ENCODE data around the gene MYH7.
"Not testable (repeated sequence)": the region's sequence is repeated elsewhere in the genome, so short reads cannot be mapped to it uniquely, and the experiment has no call there.

The MYH7 gene

DNA sequence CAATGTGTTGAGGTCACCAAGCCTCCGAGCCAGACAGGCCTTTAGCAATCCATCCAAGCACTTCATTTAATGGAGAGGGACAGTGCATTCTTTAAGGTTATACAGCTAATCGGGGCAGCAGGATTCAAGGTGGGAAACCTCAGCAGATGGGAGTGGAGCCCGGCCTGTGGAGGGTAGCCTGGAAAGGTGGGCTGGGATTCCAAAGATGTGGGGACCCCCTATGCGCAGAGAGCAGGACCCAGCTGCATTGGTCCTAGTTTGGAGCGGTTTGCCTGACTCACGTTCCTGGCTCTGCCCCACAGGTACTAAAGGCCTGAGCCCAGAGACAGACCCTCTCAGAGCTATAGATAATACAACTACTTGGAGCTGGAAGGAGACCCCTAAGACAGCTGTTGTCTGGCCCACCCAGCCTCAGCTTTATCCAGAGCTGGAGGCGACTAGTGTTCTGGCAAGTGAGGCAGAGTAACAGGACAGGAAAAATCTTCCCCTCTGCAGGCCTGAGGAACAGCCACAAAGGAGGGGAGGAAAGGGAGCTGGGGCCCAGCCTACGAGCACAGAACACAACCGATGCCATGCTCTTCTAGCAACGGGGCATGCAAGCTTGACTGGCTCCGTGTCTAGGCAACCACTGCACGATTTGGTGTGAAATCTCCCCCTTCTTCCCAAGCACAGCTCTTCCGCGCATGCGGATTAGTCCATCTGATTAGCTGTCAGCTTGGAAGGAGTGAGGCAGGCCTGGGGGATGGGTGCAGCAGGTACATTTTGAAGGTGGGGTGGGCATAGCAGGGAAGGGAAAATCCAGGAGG lies 1.1 kb upstream of the MYH7 start:
- no peaks in the 10 kb centered on the region for H3K4me1 ChIP-seq (ENCODE audit: control insufficient read depth, insufficient read depth, low read length)
- no peak overlapping the region for H3K9ac ChIP-seq (ENCODE audit: low read length)
- no peak for DNase-seq (ENCODE audit: low read depth)
- no peak overlapping the region for H3K4me3 ChIP-seq (ENCODE audit: low read length)
- peaks cover 37% of the 10 kb centered on the region for H3K27me3 ChIP-seq (replicated peaks; ENCODE audit: control insufficient read depth, insufficient read depth, low read length)
- no peaks in the 10 kb centered on the region for H3K9me3 ChIP-seq (ENCODE audit: control insufficient read depth, low read length)
- H3K36me3 ChIP-seq (ENCODE audit: control insufficient read depth, insufficient read depth, low read length, severe bottlenecking), result no peaks in the 10 kb centered on the region

- no peak overlapping the region for H3K4me3 ChIP-seq (ENCODE audit: low read length)
- no peak overlapping the region for H3K9ac ChIP-seq (ENCODE audit: low read length)
- H3K36me3 ChIP-seq (ENCODE audit: control insufficient read depth, insufficient read depth, low read length, severe bottlenecking), result no peaks in the 10 kb centered on the region
- no peak for DNase-seq (ENCODE audit: low read depth)
- H3K9me3 ChIP-seq (ENCODE audit: control insufficient read depth, low read length), result no peaks in the 10 kb centered on the region
- peaks cover 48% of the 10 kb centered on the region for H3K27me3 ChIP-seq (replicated peaks; ENCODE audit: control insufficient read depth, insufficient read depth, low read length)
- H3K4me1 ChIP-seq (ENCODE audit: control insufficient read depth, insufficient read depth, low read length), result no peaks in the 10 kb centered on the region
These were observed 805 bp downstream of the MYH7 start for GRCh38 chr14:23434488-23435222.

- no peak overlapping the region for H3K4me3 ChIP-seq (ENCODE audit: low read length)
- DNase-seq (ENCODE audit: low read depth), result no peak
- no peak overlapping the region for H3K9ac ChIP-seq (ENCODE audit: low read length)
- H3K4me1 ChIP-seq (ENCODE audit: control insufficient read depth, insufficient read depth, low read length), result no peaks in the 10 kb centered on the region
- H3K9me3 ChIP-seq (ENCODE audit: control insufficient read depth, low read length), result no peaks in the 10 kb centered on the region
- H3K36me3 ChIP-seq (ENCODE audit: control insufficient read depth, insufficient read depth, low read length, severe bottlenecking), result no peaks in the 10 kb centered on the region
- peaks cover 54% of the 10 kb centered on the region for H3K27me3 ChIP-seq (replicated peaks; ENCODE audit: control insufficient read depth, insufficient read depth, low read length)
These were observed 2.0 kb downstream of the MYH7 start for GRCh38 chr14:23433457-23433856.

DNA sequence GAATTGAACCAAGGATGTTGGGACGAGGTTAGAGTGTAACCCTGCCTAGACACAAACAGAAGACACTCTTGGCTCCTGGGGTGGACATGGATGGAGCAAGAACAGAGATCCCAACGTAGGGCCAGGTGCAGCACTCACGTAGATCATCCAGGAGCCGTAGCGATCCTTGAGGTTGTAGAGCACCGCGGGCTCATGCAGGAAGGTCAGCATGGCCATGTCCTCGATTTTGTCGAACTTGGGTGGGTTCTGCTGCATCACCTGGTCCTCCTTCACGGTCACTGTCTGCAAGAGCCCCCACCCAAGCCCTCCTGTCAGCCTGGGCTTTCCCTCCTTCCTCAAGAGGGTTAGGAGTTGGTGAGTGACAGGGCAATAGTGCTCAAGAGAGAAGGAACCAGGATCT lies 2.5 kb downstream of the MYH7 start:
- H3K27me3 ChIP-seq (replicated peaks; ENCODE audit: control insufficient read depth, insufficient read depth, low read length), result peaks cover 60% of the 10 kb centered on the region
- no peaks in the 10 kb centered on the region for H3K9me3 ChIP-seq (ENCODE audit: control insufficient read depth, low read length)
- H3K4me3 ChIP-seq (ENCODE audit: low read length), result no peak overlapping the region
- DNase-seq (ENCODE audit: low read depth), result no peak
- no peaks in the 10 kb centered on the region for H3K36me3 ChIP-seq (ENCODE audit: control insufficient read depth, insufficient read depth, low read length, severe bottlenecking)
- H3K4me1 ChIP-seq (ENCODE audit: control insufficient read depth, insufficient read depth, low read length), result no peaks in the 10 kb centered on the region
- H3K9ac ChIP-seq (ENCODE audit: low read length), result no peak overlapping the region

DNA sequence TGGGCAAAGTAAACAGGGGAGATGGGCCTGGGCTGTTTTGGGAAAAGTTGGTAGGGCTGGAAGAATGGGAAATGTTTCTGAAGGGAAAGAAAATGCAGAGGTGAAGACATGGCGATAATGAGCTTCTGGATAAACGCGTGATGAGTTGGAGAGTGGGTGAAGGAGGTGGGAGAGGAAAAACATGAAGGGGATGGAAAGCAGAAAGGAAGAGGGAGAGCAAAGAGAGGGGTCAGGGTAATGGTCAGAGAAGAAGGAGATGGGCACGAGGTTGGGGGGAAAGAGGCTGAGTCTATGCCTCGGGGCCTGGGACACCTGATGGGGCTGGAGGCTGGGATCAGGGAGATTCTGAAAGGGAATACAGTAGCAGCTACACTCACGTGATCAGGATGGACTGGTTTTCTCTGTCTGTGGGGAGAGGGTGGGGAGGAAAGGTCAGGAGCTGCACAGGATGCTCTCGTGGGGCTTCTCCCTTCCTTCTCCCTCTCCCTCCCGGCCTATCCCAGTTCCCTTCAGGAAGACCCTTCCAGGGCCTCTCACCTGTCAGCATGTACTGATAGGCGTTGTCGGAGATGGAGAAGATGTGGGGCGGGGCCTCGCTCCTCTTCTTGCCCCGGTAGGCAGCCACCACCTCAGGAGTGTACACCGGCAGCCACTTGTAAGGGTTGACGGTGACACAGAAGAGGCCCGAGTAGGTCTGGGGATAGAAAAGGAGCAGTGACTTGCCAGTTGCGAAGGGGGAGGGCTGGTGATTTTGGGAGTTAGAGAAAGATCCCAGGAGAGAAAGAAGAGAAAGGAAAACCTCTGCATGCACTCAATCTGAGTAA lies 3.1 kb downstream of the MYH7 start:
- no peak overlapping the region for H3K9ac ChIP-seq (ENCODE audit: low read length)
- DNase-seq (ENCODE audit: low read depth), result no peak
- H3K36me3 ChIP-seq (ENCODE audit: control insufficient read depth, insufficient read depth, low read length, severe bottlenecking), result no peaks in the 10 kb centered on the region
- no peaks in the 10 kb centered on the region for H3K4me1 ChIP-seq (ENCODE audit: control insufficient read depth, insufficient read depth, low read length)
- H3K27me3 ChIP-seq (replicated peaks; ENCODE audit: control insufficient read depth, insufficient read depth, low read length), result peaks cover 66% of the 10 kb centered on the region
- H3K4me3 ChIP-seq (ENCODE audit: low read length), result no peak overlapping the region
- H3K9me3 ChIP-seq (ENCODE audit: control insufficient read depth, low read length), result no peaks in the 10 kb centered on the region

GRCh38 chr14:23431486-23431885 lies 4.0 kb downstream of the MYH7 start:
- Histone ChIP-seq H3K9me3 (ENCODE audit: control insufficient read depth, low read length) (no peaks in the 10 kb centered on the region), H3K4me3 (ENCODE audit: low read length) (no peak overlapping the region), H3K9ac (ENCODE audit: low read length) (no peak overlapping the region), H3K36me3 (ENCODE audit: control insufficient read depth, insufficient read depth, low read length, severe bottlenecking) (no peaks in the 10 kb centered on the region), H3K27me3 (replicated peaks; ENCODE audit: control insufficient read depth, insufficient read depth, low read length) (peaks cover 68% of the 10 kb centered on the region), H3K4me1 (ENCODE audit: control insufficient read depth, insufficient read depth, low read length) (no peaks in the 10 kb centered on the region)
- DNase-seq (ENCODE audit: low read depth), result no peak

- Histone ChIP-seq H3K9ac (ENCODE audit: low read length) (no peak overlapping the region), H3K27me3 (replicated peaks; ENCODE audit: control insufficient read depth, insufficient read depth, low read length) (peaks cover 68% of the 10 kb centered on the region), H3K9me3 (ENCODE audit: control insufficient read depth, low read length) (no peaks in the 10 kb centered on the region), H3K4me1 (ENCODE audit: control insufficient read depth, insufficient read depth, low read length) (no peaks in the 10 kb centered on the region), H3K4me3 (ENCODE audit: low read length) (no peak overlapping the region), H3K36me3 (ENCODE audit: control insufficient read depth, insufficient read depth, low read length, severe bottlenecking) (no peaks in the 10 kb centered on the region)
- peak; percentile 20 for DNase-seq (ENCODE audit: low read depth)
These were observed 4.8 kb downstream of the MYH7 start for GRCh38 chr14:23430723-23431085.

DNA sequence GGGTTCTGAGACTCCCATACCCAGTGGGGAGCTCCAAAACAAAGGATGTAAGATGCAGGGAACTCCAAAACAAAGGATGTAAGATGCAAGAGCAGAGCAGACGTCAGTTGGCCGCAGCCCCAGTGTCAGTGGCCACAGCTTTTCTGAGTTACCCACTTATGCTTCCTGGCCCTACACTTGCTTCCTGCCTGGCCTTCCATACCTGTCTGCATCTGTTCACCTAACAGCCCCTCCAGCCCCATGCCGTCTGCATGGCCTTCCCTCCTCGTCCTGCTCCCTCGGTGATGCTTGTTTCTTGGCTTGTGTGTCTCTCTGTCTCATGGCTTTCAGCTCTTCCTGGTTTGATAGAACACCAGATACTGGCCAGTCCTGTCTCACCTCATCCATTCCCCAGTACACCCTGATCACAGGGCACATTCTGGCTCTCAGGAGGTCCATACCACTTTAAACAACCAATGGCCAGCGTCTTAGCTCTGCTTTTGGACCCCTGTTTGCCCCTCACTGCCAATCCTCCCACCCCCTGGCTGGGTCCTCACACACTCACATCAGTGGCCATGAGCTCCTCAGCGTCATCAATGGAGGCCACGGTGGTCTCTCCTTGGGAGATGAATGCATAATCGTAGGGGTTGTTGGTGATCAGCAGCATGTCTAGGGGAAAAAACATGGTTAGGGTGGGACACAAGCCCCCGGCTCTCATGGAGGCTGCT lies 5.3 kb downstream of the MYH7 start:
- DNase-seq (ENCODE audit: low read depth), result no peak
- Histone ChIP-seq H3K27me3 (replicated peaks; ENCODE audit: control insufficient read depth, insufficient read depth, low read length) (peaks cover 67% of the 10 kb centered on the region), H3K36me3 (ENCODE audit: control insufficient read depth, insufficient read depth, low read length, severe bottlenecking) (no peaks in the 10 kb centered on the region), H3K4me3 (ENCODE audit: low read length) (no peak overlapping the region), H3K9ac (ENCODE audit: low read length) (no peak overlapping the region), H3K4me1 (ENCODE audit: control insufficient read depth, insufficient read depth, low read length) (no peaks in the 10 kb centered on the region), H3K9me3 (ENCODE audit: control insufficient read depth, low read length) (no peaks in the 10 kb centered on the region)

DNA sequence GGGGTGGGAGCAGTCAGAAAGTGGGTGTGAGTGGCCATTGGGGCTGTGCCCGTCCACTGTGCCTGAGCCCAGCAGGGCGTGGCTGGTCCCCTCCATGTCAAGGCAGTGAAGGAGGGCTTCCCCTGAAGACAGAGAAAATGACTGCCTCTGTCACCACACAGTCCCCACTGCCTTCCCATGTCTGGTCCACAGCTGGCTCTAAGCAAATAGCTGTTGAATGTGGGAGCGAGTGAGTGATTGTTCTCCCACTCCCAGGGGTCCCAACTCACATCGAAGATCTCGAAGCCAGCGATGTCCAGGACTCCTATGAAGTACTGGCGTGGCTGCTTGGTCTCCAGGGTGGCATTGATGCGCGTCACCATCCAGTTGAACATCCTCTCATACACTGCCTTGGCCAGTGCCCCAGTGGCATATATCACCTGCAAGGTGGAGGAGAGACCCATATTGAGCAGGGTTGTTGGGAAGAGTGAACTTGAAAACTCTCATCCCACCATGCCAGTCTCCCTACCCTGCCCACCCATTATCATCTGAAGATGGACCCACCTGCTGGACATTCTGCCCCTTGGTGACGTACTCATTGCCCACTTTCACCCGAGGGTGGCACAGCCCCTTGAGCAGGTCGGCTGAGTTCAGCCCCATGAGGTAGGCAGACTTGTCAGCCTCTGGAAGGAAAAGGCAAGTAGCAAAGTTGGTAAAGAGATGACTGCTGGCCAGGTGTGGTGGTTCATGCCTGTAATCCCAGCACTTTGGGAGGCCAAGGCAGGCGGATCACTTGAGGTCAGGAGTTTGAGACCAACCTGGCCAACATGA lies 6.6 kb downstream of the MYH7 start:
- no peaks in the 10 kb centered on the region for H3K4me1 ChIP-seq (ENCODE audit: control insufficient read depth, insufficient read depth, low read length)
- peaks cover 2% of the 10 kb centered on the region for H3K9me3 ChIP-seq (ENCODE audit: control insufficient read depth, low read length)
- DNase-seq (ENCODE audit: low read depth), result no peak
- no peak overlapping the region for H3K4me3 ChIP-seq (ENCODE audit: low read length)
- peaks cover 61% of the 10 kb centered on the region for H3K27me3 ChIP-seq (replicated peaks; ENCODE audit: control insufficient read depth, insufficient read depth, low read length)
- H3K36me3 ChIP-seq (ENCODE audit: control insufficient read depth, insufficient read depth, low read length, severe bottlenecking), result no peaks in the 10 kb centered on the region
- H3K9ac ChIP-seq (ENCODE audit: low read length), result no peak overlapping the region

- not testable (repeated sequence) for DNase-seq (ENCODE audit: low read depth); H3K9me3 ChIP-seq (ENCODE audit: control insufficient read depth, low read length); H3K36me3 ChIP-seq (ENCODE audit: control insufficient read depth, insufficient read depth, low read length, severe bottlenecking); H3K4me3 ChIP-seq (ENCODE audit: low read length); H3K9ac ChIP-seq (ENCODE audit: low read length); H3K4me1 ChIP-seq (ENCODE audit: control insufficient read depth, insufficient read depth, low read length)
- peaks cover 54% of the 10 kb centered on the region for H3K27me3 ChIP-seq (replicated peaks; ENCODE audit: control insufficient read depth, insufficient read depth, low read length)
These were observed 9.7 kb downstream of the MYH7 start for GRCh38 chr14:23425798-23426197.

Data from adipocyte (in vitro differentiated cells).